Suppressor macrophage (primary cell): ENCODE results near the gene MYO5C.
"Not testable (repeated sequence)": the region's sequence is repeated elsewhere in the genome, so short reads cannot be mapped to it uniquely, and the experiment has no call there.

Experiments
- DNase-seq, 4 experiments: peaks; one replicate each; pipeline ENCODE4 v3.0.0-alpha.2; 2020 to 2022

MYO5C gene

DNA sequence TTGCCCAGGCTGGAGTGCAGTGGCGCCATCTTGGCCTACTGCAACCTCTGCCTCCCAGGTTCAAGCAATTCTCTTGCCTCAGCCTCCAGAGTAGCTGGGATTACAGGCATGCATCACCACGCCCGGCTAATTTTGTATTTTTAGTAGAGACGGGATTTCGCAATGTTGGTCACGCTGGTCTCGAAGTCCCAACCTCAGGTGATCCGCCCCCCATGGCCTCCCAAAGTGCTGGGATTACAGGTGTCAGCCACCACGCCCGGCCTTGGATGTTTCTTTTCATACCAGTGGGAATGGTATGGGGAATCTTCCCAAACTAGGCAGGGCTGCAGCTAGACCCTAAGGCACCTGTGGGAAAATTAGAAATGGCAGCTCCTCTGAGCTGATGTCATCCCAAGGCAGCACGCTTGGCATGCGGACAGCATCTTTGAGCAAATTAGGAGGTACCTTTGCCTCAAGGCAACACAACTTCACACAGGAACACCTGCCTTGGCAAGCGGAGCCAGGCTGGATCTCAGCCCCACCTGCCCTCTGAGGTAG is 56.5 kb downstream of the MYO5C start:
- DNase-seq, result not testable (repeated sequence)

DNA sequence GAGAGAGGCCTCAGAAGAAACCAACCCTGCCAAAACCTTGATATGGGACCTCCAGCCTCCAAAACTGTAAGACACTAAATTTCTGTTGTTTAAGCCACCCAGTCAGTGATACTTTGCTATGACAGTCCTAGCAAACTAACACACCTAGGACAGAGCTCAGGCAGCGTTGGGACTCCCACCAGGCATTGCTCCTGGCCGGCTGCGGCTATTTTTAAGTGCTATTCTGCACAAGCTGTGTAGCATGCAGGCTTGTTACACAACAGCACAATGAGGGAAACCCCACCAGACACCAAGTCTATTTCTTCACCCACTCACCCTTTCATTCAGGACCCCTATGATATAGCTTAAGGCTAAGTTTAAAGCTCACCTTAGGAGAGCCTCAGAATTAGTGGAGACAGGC is 57.5 kb downstream of the MYO5C start:
- no peak for DNase-seq

DNA sequence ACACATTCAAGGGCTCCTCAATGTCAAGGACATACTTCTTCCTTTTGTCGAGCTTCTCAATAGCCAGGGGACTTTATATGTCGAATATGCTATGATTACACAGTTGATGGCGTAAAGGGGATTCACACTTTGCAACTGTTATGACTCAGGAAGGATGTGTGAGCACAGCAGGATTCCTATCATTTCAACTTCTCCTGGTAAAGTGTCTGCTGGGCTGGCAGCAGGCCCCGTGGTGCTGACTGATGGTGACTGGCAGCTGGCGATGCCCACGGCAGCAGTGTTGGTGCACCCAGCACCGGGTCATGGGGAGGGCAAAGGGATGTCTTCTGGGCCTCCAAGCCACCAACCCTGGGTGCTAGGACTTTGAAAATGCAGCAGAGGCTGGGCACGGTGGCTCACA is 59.6 kb downstream of the MYO5C start:
- peak; percentile 31 to 75 (median 42) for DNase-seq

DNA sequence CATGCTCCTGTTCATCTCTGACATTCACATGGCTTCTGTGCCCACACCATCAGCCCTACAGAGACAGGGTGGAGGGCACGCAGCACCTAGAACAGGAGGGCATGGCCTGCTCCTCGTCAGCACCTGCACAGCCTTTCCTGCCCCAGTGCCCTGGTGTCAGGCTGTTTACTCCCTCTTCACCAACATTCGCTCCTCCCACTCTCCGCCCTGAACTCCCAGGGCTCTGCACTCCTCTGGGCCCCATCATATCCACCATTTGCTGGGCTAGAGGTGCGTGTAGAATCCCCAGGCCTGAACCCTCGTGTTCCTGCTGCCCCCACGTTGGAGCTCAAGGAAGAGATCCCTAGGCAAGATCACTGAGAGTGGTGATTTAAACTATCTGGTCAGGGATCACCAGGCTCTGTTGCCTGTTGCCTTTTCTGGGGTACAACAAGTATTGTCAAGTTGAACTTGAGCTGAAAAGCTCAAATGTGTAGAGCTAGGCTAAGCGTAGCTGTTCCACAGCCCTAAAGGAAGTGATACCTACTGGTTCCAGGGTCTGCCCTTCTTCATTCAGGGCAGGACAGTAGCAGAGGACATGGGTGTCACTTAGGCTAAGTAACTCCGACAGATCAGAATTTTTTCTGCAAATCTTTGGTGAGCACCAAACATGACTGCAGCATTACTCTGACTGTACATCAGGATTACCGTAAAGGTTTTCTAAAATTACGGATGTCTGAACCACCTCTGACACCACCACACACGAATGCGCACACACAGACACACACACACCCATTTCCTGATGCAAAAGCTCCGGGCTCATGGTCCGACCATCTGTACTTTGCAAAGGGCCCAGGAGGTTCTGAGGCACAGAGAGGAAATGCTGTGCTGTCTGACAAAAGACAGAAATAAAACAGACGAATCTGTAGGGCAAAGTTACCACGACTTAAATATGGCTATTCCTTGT is 60.7 kb downstream of the MYO5C start:
- no peak for DNase-seq

DNA sequence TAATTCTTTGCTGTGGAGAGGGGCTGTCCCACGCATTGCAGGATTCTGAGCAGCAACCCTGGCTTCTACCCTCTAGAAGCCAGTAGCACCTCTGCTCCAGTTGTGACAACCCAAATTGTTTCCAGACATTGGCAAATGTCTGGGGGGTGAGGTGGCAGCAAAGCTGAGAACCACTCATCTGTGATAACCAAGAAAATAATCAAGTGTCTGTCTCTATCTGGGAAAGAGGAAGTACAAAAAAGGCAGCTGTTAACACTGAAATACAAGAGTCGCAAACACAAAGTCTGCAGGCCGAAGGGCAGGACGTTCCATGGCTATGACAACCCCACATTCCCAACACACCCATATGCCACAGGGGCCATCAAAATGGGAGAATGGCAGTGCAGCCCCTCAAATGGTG is 62.2 kb downstream of the MYO5C start:
- peak; percentile 29 to 65 (median 50) for DNase-seq

DNA sequence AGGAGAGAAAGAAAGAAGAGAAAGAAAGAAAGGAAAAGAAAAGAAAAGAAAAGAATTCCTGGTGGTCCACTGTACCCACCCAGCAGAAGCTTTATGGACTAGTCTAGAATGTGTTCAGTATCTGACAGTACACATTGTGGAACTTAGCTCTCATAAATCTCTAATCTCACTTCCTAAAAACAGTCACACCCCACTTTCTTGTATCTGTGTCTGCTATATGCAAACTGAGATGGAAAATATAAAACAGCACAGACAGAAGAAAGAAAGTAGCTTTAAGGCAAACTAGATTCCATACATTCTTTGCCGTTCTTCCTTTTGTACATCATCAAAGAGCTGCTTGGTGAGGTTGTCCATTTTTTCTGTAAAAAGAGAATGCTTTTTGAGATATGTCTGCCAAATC is 63.3 kb downstream of the MYO5C start:
- peak in 2 of 4 experiments; percentile 60 for DNase-seq

DNA sequence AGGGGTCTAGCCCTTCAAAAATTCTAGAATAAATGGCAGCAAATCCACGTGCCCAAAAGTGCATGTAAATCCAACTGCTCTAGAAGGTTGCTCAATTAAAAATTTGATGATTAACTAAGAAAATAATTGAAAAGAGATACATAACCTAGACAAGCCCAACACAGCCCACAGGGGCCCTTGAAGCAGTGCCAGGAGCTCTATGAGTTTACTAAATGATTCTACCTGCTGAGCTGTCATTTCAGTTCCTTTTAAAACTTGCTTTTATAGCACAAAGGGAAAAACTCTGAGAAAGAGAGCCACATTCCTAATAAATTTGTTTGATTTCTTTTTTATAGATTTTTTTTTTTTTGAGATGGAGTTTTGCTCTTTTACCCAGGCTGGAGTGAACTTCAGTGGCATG is 65.5 kb downstream of the MYO5C start:
- DNase-seq, result no peak

DNA sequence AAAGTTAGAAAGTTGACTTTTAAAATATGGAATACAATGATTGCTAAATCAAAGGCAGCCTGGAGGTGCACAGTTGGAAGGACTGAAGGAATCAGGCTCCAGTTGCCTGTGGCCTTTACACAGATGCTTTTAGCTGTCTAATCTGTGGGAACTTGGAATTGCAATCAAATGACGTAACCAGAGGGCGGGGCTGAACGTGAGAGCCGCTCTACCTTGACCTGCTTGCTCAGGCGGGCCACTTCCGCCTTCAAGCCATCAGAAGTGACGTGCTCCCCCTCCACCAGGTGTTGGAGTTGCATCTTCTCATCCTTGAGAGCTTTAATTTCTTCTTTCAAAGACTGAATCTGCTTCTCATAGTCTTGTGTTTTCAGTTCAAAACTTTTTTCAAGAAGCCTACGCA is 66.7 kb downstream of the MYO5C start:
- DNase-seq, result no peak

DNA sequence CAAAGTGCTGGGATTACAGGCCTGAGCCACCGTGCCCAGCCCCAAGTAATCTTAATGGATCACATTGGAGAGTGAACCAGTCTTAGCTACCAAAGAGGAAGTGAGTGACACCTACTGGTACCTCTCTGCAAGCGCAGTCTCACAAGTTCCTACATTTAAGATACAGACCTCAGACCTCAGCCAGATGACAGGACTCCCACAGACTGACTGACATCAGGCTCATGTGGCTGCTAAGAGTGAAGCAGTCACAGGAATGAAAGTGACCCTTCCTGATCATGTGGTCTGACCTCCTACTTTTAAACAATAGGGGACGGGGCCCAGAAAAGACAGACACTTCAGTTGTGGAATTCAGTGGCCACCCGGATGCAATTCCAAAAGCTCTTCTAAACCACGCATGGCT is 68.1 kb downstream of the MYO5C start:
- DNase-seq, result peak; percentile 91 to 97 (median 94)

DNA sequence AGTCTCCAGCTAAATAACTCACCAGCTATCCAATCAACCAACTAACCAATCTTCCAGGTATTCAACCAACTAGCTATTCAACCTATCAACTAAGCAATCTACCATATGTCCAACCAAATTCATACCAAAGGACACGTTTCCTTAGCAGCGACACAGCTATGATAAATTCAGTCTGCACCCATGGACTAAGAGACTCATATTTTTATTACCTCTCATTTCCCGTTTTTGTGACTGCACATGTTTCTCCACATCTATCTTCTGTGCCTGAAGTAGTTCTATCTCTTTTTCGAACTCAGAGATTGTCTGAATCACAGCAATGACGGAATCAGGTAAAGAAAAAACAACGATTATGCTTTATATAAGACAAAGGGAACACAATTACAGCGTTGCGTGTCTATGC is 70.4 kb downstream of the MYO5C start:
- DNase-seq, result no peak

DNA sequence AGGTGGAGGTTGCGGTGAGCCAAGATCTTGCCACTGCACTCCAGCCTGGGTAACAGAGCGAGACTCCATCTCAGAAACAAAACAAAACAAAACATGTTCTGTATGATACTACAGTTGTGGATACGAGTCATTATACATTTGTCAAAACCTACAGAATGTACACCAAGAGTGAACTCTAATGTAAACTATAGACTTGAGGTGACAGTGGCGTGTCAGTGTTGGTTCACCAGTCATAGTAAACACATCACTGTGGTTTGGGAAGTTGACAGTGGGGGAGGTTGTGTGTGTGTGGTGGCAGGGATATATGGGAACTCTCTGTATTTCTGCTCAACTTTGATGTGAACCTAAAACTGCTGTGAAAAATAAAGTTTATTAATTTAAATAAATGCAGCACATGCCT is 71.4 kb downstream of the MYO5C start:
- peak; percentile 46 to 73 (median 66) for DNase-seq

DNA sequence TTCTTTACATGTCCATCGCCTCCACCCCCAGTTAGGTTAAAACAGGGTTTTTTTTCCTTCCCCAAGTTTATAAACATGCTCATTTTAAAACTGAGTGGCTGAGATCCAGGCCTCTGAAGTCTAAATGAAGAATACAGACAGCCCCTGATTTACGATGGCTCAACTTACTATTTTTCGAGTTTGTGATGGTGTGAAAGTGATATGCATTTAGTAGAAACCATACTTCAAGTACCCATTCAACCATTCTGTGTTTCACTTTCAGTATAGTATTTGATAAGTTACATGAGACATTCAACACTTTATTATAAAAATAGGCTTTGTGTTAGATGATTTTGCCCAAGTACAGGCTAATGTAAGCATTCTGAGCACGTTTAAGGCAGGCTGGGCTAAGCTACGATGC is 73.9 kb downstream of the MYO5C start:
- DNase-seq, result no peak

DNA sequence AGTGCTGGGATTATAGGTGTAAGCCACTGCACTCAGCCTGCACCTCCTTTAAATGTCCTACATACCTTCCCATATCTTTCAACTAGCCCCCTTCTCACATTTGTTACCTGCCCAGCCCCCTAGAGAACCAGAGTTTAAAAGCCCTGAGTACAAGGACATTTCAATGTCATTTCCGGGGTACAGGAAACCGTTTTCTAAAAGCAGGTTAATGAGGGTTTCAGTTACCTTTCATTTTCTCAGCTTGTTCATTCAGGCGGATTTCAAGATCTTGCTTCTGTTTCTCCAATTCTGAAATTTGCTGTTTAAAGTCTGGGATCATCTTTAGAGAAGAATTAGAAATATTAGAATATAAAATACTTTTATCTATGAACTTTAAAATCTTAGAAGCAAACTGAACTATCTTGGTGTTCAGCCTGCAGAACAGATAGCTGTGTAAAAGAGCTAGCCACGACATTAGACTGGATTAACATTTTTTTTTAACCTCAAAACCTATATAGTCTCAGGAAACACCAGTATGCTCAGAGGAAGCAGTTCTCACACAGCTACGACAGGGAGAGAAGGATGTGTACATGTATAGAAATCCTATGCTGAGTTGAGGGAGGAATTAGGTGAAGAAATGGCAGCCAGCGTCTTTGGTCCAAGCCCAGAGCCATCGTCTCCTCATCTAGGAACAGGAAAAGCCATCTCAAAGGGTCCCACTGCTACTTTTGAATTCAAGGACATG is 74.5 kb downstream of the MYO5C start:
- DNase-seq, result no peak

DNA sequence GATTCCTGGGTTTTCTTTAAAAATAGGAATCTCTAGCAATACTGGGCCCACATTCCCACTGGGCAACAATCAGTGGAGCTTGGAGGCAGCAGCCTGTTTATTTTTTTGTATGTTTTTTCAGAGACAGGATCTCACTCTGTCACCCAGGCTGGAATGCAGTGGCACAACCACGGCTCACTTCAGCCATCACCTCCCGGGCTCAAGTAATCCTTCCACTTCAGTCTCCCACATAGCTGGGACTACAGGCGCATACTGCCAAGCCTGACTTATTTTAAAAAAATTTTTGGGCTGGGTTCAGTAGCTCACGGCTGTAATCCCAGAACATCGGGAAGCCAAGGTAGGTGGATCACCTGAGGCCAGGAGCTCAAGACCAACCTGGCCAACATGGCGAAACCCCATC is 75.4 kb downstream of the MYO5C start:
- DNase-seq, result no peak

DNA sequence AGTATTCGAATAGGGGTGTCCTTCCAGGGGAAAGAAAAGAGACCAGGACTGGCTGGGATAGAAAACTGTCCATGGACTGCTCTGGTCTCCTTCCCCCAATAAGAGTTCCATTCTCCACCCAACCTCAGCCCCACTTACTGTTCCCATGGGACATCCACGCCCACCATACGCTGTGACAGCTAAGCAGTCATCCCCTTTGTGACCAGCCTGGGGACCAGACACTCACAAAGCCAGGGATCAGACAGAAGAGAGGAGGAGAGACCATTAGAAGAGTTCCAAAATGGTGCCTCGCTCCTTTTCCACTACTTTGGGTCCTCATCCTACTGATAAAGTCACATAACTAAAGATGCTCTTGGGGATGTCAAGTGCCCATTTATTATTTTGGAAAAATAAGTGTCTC is 76.8 kb downstream of the MYO5C start:
- DNase-seq, result no peak

DNA sequence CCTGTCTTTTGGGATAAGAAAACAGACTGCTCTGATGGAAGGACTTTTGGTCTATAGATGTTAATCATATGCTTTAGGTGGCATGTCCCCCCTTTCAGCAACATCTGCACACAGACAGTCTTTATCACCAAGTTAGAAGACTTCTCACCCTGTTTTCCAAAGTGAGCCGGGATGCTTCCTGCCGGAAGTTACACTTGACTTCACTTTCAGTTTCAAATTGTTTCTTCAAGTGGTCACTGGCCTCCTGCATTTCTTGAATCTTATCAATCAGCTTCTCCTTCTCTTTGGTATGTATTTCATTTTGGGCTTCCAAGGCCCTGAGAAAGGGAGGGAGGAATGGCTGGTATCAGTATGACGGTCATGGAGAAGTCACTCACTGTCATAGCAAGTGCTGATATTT is 77.2 kb downstream of the MYO5C start:
- DNase-seq, result no peak

DNA sequence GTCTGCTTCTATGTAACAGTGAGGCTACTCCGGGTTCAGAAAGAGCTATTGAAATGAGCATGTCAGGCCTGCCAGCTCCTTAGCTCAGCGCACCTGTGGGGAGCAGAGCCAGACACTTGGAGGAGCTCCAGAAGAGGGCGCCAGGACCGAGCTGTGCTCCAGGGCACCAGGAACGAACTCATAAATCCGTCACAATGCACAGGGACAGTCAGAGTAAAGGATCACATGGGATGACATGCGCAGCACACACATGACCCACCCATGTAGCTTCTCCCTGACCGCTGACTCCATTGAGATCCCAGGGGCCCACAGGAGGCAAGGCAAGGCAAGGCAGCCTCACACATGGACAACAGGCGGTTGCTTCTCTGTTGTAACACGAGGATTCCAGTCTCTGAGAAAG is 78.4 kb downstream of the MYO5C start:
- DNase-seq, result peak in 1 of 4 experiments; percentile 32

DNA sequence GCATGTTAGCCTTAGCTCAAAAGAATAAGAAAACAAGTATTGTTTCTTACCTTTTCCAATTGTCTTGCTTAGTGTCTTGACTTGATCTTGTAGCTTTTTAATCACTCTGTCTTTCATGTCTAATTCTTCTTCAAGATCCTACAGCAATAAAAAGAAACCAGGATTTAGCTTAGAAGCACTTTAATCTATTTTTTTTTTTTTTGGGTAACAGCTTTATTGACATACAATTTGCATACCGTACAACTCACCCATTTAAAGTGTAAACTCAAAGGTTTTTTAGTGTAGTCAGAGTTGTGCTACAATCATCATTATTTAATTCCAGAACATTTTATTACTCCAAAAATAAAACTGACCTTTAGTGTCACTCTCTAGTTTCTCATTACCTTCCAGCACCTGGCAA is 81.1 kb downstream of the MYO5C start:
- no peak for DNase-seq

DNA sequence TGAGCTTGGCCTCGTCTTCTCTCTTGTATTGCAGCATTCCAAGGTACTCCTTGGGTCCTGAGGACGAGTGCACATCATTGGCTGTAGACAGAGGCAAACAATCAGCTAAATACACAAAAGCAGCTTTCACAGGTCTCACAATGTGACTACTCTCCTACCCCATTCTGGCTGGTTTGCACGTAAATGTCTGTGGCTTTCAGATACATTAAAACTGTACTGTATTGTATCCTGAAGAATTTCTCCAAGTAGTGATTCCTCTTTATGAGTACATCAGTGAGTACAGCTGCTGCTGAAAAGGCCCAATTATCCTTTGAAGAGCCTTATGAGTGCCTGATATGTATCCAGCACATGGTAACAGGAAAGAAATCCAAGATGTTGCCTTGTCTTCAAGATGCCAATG is 82.4 kb downstream of the MYO5C start:
- no peak for DNase-seq

DNA sequence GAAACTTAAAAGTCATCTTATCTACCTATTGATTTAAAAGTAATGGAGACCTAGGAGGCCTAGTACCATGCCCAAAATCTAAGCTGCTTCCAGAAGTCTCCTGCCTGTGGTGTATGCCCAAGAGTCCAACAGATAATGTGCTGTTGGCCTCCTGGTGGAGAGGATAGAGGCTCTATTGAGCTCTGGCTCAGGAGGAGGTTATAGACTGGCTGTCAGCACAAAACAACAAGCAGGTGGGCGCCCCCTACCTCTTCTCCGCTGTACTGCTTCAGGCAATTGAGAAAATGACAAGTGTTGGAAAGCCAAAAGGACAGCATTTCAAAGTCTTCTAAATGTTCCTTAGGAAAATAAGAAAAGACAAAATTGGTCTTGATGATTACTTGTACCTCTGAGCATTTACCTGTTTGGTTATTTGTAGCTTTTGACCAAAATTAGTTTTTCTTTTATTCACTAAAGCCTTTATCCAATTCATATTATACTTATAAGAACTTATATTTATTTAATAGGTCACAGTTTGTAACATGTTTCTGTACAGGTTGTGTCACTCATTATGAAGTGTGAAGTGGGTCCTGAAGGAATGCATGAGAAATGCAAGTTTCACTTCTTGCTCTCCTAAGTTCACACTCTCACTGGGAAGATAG is 87.2 kb downstream of the MYO5C start:
- DNase-seq, result peak; percentile 40 to 64 (median 48)

DNA sequence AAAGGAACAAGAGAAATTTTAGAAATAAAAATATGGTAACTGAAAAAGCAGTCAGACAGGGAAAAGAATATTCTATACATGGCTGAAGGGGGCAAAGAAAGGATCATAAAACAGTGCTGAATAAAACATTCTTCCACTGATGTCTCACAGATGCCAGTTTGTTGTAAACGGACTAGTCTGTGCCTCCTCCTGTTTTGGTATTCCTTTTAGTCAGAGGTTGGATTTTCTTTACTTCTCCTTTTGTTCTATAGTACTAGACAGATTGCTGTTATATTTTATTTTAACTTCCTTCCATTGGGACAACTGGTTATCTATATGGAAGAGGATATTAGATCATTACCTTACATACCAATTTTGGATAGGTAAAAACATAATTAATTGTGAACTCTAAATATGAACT is 88.4 kb downstream of the MYO5C start:
- peak in 2 of 4 experiments; percentile 31 to 34 for DNase-seq

DNA sequence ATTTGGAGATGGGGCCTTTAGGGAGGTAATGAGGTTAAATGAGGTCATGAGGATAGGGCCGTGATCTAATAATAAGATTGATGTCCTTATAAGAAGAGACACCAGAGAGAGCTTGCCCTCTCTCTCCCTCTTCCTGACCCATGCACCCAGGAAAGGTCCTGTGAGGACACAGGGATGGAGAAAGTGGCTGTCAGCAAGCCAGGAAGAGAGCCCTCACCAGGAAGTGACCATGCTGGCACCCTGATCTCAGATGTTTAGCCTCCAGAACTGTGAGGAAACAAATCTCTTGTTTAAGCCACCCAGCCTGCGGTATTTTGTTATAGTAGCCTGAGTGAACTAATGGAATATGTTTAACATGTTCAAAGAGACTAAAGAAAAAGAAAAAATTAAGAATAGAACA is 89.2 kb downstream of the MYO5C start:
- DNase-seq, result peak in 2 of 4 experiments; percentile 7 to 8

DNA sequence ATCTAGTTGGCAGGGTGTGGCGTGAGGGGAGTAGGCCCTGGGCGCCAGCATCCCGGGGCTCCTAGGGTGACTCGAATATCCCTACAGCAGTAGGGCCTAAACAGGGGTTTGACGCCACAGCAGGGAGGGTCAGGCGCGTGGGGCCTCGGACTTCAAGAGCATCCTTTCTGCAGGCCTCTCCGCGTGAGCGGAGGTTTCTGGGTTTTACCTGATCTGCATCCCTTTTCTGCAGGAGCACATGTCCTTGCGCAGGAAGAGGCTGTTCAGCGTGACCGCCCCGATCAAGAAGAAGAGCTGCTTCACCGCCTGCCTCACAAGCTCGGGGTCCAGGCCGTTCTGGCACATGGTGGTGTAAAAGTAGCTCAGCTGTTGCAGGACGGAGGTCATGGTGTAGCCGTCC is 90.9 kb downstream of the MYO5C start:
- DNase-seq, result no peak
